ENCODE data around the gene SEC31B.

The SEC31B gene

DNA sequence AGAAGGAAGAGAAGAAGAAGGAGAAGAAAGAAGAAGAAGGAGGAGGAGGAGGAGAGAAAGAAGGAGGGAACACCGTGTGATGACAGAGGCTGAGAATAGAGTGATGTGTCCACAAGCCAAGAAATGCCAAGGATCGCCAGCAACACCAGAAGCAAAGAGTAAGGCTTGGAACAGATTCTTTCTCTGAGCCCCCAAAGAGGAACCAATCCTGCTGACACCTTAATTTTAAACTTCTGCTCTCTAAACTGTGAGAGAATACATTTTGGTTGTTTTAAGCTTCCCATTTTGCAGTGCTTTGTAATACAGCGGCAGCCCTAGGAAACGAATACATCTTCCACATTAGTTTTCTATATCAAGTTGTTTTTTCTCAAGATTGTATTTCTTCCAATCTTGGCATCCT lies 70.7 kb downstream of the SEC31B start:
- no peak for DNase-seq (ENCODE audit: extremely low read depth in 1 of 2, low read depth in 1 of 2)

GRCh38 chr10:100447663-100448062 lies 72.0 kb downstream of the SEC31B start:
- no peak for DNase-seq (ENCODE audit: extremely low read depth in 1 of 2, low read depth in 1 of 2)

- no peak for DNase-seq (ENCODE audit: extremely low read depth in 1 of 2, low read depth in 1 of 2)
Measured at GRCh38 chr10:100446130-100446761, 73.4 kb downstream of the SEC31B start.

DNA sequence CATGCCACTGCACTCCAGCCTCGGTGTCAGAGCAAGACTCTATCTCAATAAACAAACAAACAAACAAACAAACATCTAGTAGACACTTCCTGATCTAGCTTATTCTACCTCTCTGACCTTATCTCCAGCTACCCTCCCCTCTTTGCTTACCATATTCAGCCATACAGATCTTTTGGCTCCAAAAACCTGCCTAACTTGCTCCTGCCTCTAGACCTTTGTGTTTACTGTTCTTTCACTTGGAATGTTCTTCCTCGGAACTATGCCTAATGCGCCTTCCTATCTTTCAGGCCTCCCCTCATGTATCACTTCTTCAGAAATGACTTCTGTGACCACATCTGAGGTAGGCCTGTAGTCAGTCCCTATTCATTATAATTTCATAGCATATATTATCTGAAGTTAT lies 77.1 kb downstream of the SEC31B start:
- DNase-seq (ENCODE audit: extremely low read depth in 1 of 2, low read depth in 1 of 2): no peak

GRCh38 chr10:100438674-100439315 lies 80.9 kb downstream of the SEC31B start:
- DNase-seq (ENCODE audit: extremely low read depth in 1 of 2, low read depth in 1 of 2): no peak
